Sigmoid colon (tissue), 7 donors: ENCODE results near the gene ZNF653. TPM values are rescaled to one million over a fixed set of nuclear protein-coding genes. Genes with fewer than 3 reads are reported as not detected.
A peak's percentile ranks its signal among the peaks of the same experiment; 100 is the strongest.
"Not testable (repeated sequence)": the region's sequence is repeated elsewhere in the genome, so short reads cannot be mapped to it uniquely, and the experiment has no call there.

Experiments
- DNase-seq: peaks from one replicate; pipeline ENCODE4 v3.0.0-alpha.2; 2019
- H3K27ac ChIP-seq, 4 donors: fragments of 200-600 bp; sonication (generic); one replicate each; pipeline ENCODE4 v1.5.1; 2016 to 2019; ENCODE audit warnings: mild to moderate bottlenecking in 1 of 4
- H3K27me3 ChIP-seq, 3 donors: fragments of 200-600 bp; sonication (generic); one replicate each; pipeline ENCODE4 v1.5.1; 2019; ENCODE audit warnings: mild to moderate bottlenecking in 1 of 3
- H3K36me3 ChIP-seq, 4 donors: fragments of 200-600 bp; sonication (generic); one replicate each; pipeline ENCODE4 v1.5.1; 2016 to 2019
- H3K4me1 ChIP-seq, 4 donors: fragments of 200-600 bp; sonication (generic); one replicate each; pipeline ENCODE4 v1.5.1; 2017 to 2019
- H3K4me3 ChIP-seq, 4 donors: fragments of 200-600 bp; sonication (generic); one replicate each; pipeline ENCODE4 v1.5.1; 2017 to 2019; ENCODE audit warnings: mild to moderate bottlenecking in 2 of 4, moderate library complexity in 1 of 4
- H3K9me3 ChIP-seq, 4 donors: fragments of 200-600 bp in 3 of 4; sonication (generic) in 3 of 4; one replicate each; pipeline versions ENCODE4 v1.5.1 to v1.6.1; 2013 to 2019
- CTCF ChIP-seq, 4 experiments: fragments of 450-650 bp in 3 of 4; fragments of 200-600 bp in 1 of 4; IDR thresholded peaks; one replicate each; pipeline ENCODE4 v1.5.1; 2016 to 2019; ENCODE audit warnings: antibody characterized with exemption in 4 of 4, mild to moderate bottlenecking in 3 of 4, moderate library complexity in 2 of 4
- EP300 ChIP-seq, 4 donors: sonication (generic); formaldehyde crosslinking; IDR thresholded peaks; one replicate each; pipeline ENCODE4 v1.6.1; 2017; ENCODE audit warnings: antibody characterized with exemption in 4 of 4
- POLR2A ChIP-seq, 2 donors: fragments of 450-650 bp; IDR thresholded peaks; one replicate each; pipeline ENCODE4 v1.6.1; 2016; ENCODE audit warnings: antibody characterized with exemption in 2 of 2, mild to moderate bottlenecking in 2 of 2, moderate library complexity in 2 of 2
- POLR2AphosphoS5 ChIP-seq, 4 donors: sonication (generic); formaldehyde crosslinking; IDR thresholded peaks; one replicate each; pipeline ENCODE4 v1.6.1; 2017; ENCODE audit warnings: antibody characterized with exemption in 4 of 4
- WGBS, 2 donors: extraction: QIAGEN DNeasy Blood & Tissue Kit; methylation state at CpG; one replicate each; pipeline ENCODE4 v1.1.7; 2013; 5-methylcytosine and 5-hydroxymethylcytosine counted together
- intact Hi-C: fragments of 100-400 bp; cut with DNase I; formaldehyde crosslinking; loops from one replicate; pipeline ENCODE4 v1.15.1; 2023
- polyA plus RNA-seq, 3 donors: library from polyadenylated mRNA; stranded (reverse); fragments of 200-250 nt; gene quantifications; one replicate each; pipeline ENCODE4 v1.2.3, GENCODE V29; 2013
- total RNA-seq, 4 donors: library from RNA; depleted of rRNA; stranded (reverse); fragments of >200 nt; gene quantifications; one replicate each; pipeline ENCODE4 v1.1.0, GENCODE V29; 2016
- donor health status: healthy with polysubstance abuse.
- donor health status: Bipolar disorder and iron deficiency.
- donor health status: healthy.

Gene ZNF653
- total and polyA plus RNA-seq, 7 donors: 3.2 to 8.8 (median 7.5) TPM

GRCh38 chr19:11479090-11479897, 26.3 kb downstream of the ZNF653 start:
- DNase-seq: no peak
- Histone ChIP-seq H3K27me3 (peaks cover 43 to 58% (median 53%) of the 10 kb centered on the region in 3 donors), H3K36me3 (peaks cover 0 to 11% (median 7%) of the 10 kb centered on the region in 4 donors), H3K27ac (no peak overlapping the region), H3K4me3 (peak overlapping the region in 2 of 4 donors; percentile 19 to 26), H3K9me3 (no peaks in the 10 kb centered on the region), H3K4me1 (peaks cover 0 to 39% (median 37%) of the 10 kb centered on the region in 4 donors)
- intact Hi-C loops: no loop called here
- TF ChIP-seq EP300 (IDR thresholded peaks at IDR 0.05) (no peak), POLR2AphosphoS5 (IDR thresholded peaks at IDR 0.05) (no peak), CTCF (IDR thresholded peaks at IDR 0.05) (no peak), POLR2A (IDR thresholded peaks at IDR 0.05) (no peak)
- 19 to 28% methylated on average over 62 of the region's 62 CpGs for WGBS, 2 donors

- Histone ChIP-seq H3K4me3 (no peak overlapping the region), H3K27ac (no peak overlapping the region), H3K36me3 (peaks cover 0 to 2% (median under 1%) of the 10 kb centered on the region in 4 donors), H3K4me1 (peaks cover 0 to 39% (median 37%) of the 10 kb centered on the region in 4 donors), H3K27me3 (peaks cover 40 to 49% (median 44%) of the 10 kb centered on the region in 3 donors), H3K9me3 (no peaks in the 10 kb centered on the region)
- intact Hi-C loops: no loop called here
- 53 to 59% methylated on average over 19 of the region's 19 CpGs for WGBS, 2 donors
- TF ChIP-seq POLR2AphosphoS5 (IDR thresholded peaks at IDR 0.05): no peak
- DNase-seq: no peak
Observed at GRCh38 chr19:11478167-11479089, 27.2 kb downstream of the ZNF653 start.

GRCh38 chr19:11475861-11476260, 29.8 kb downstream of the ZNF653 start:
- H3K4me1 ChIP-seq: peaks cover 0 to 17% (median 16%) of the 10 kb centered on the region in 4 donors
- TF ChIP-seq POLR2AphosphoS5 (IDR thresholded peaks at IDR 0.05) (no peak), POLR2A (IDR thresholded peaks at IDR 0.05) (no peak), EP300 (IDR thresholded peaks at IDR 0.05) (no peak), CTCF (IDR thresholded peaks at IDR 0.05) (no peak)
- no peaks in the 10 kb centered on the region for H3K9me3 ChIP-seq
- 76 to 82% methylated on average over 8 of the region's 8 CpGs for WGBS, 2 donors
- no peak for DNase-seq
- intact Hi-C loops: no loop called here
- no peak overlapping the region for H3K27ac ChIP-seq
- H3K36me3 ChIP-seq: no peaks in the 10 kb centered on the region
- H3K27me3 ChIP-seq: peaks cover 17 to 23% (median 18%) of the 10 kb centered on the region in 3 donors
- H3K4me3 ChIP-seq: no peak overlapping the region

DNA sequence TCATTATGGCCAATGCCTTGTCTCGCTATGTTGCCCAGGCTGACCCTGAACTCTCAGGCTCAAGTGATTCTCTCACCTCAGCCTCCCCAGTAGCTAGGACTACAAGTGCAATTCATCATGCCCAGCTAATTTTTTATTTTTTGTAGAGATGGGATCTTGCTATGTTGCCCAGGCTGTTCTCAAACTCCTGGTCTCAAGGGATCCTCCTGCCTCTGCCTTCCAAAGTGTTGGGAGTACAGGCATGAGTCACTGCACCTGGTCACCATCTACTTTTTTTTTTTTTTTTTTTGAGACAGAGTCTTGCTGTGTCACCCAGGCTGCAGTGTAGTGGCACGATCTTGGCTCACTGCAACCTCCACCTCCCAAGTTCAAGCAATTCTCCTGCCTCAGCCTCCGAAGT, 30.3 kb downstream of the ZNF653 start:
- 93 to 94% methylated on average over 3 of the region's 3 CpGs for WGBS, 2 donors
- intact Hi-C loops: not testable (repeated sequence)

DNA sequence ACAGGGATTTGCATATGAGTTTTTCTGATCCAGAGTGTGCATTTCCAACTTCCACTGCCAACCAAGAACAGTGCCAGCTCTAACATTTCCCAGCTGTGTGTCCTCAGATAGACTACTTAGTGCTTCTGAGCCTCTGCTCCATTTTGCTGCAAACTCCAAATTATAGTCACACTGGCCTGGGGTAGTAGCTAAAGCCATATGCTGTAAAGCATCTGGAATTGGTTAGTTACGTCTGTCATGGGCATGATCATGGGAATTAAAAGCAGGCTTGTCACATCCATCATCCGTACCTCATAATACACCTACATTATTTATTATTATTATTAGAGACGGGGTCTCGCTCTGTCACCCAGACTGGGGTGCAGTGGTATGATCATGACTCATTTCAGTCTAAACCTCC, 31.9 kb downstream of the ZNF653 start:
- H3K4me3 ChIP-seq: no peak overlapping the region
- H3K27me3 ChIP-seq: peaks cover 0 to 2% (median 0%) of the 10 kb centered on the region in 3 donors
- H3K36me3 ChIP-seq: no peaks in the 10 kb centered on the region
- 82 to 88% methylated on average over 4 of the region's 4 CpGs for WGBS, 2 donors
- no peaks in the 10 kb centered on the region for H3K4me1 ChIP-seq
- H3K27ac ChIP-seq: no peak overlapping the region
- H3K9me3 ChIP-seq: no peaks in the 10 kb centered on the region
- no peak for DNase-seq
- TF ChIP-seq POLR2AphosphoS5 (IDR thresholded peaks at IDR 0.05) (no peak), EP300 (IDR thresholded peaks at IDR 0.05) (no peak), CTCF (IDR thresholded peaks at IDR 0.05) (no peak), POLR2A (IDR thresholded peaks at IDR 0.05) (no peak)
- intact Hi-C loops: no loop called here

More for the DNA sequence above, 30.3 kb downstream of the ZNF653 start:
- peaks cover 11 to 18% (median 13%) of the 10 kb centered on the region in 3 donors for H3K27me3 ChIP-seq
- not testable (repeated sequence) for DNase-seq, H3K36me3 ChIP-seq, H3K4me3 ChIP-seq, H3K27ac ChIP-seq, H3K9me3 ChIP-seq
- peaks cover 0 to 12% (median 10%) of the 10 kb centered on the region in 4 donors for H3K4me1 ChIP-seq

- H3K4me1 ChIP-seq, DNase-seq, intact Hi-C loops, H3K4me3 ChIP-seq, H3K27ac ChIP-seq, H3K36me3 ChIP-seq, H3K9me3 ChIP-seq: not testable (repeated sequence)
- 21 to 69% methylated on average over 8 of the region's 8 CpGs for WGBS, 2 donors
- H3K27me3 ChIP-seq: peaks cover 0 to 13% (median 11%) of the 10 kb centered on the region in 3 donors
Observed at GRCh38 chr19:11468266-11468845, 37.3 kb downstream of the ZNF653 start.
